K562 (cell line): Measurements from ENCODE around the gene GLRA1. TPM values are rescaled to one million over a fixed set of nuclear protein-coding genes. Genes with fewer than 3 reads are reported as not detected.

ENCODE experiments used
- CTBP1 ChIP-seq: fragments of 450-650 bp; IDR thresholded peaks from 2 replicates; pipeline ENCODE4 v1.6.1; 2016; ENCODE audit warnings: borderline replicate concordance
- KAT7 ChIP-seq: sonication (generic); formaldehyde crosslinking; IDR thresholded peaks from 2 replicates; pipeline ENCODE4 v1.8.0; 2022; ENCODE audit warnings: missing genetic modification reagents, mild to moderate bottlenecking, borderline replicate concordance
- MTF1 ChIP-seq: fragments of 250-450 bp; sonication (Bioruptor Pico); IDR thresholded peaks from 2 replicates; pipeline ENCODE4 v1.9.0; 2021; ENCODE audit warnings: moderate library complexity, mild to moderate bottlenecking, inconsistent platforms, borderline replicate concordance
- RERE ChIP-seq: sonication (generic); formaldehyde crosslinking; IDR thresholded peaks from 2 replicates; pipeline ENCODE4 v1.8.0; 2023; ENCODE audit warnings: missing genetic modification reagents, mild to moderate bottlenecking, borderline replicate concordance
- SETDB1 ChIP-seq: IDR thresholded peaks from one replicate; pipeline ENCODE4 v1.6.1; 2012; ENCODE audit warnings: low read length, control low read depth, inconsistent platforms
- VEZF1 ChIP-seq: fragments of 200-800 bp; sonication (Bioruptor generic); IDR thresholded peaks from 2 replicates; pipeline ENCODE4 v1.6.1; 2017; ENCODE audit warnings: missing genetic modification characterization, missing compliant biosample characterization
- ZNF253 ChIP-seq: fragments of 250-450 bp; sonication (Bioruptor Pico); conservative IDR thresholded peaks from 2 replicates; pipeline ENCODE4 v1.6.1; 2021; ENCODE audit warnings: mild to moderate bottlenecking
- polyA plus RNA-seq, 8 experiments: library from polyadenylated mRNA; depleted of rRNA in 4 of 8; stranded (reverse) in 5 of 8; unstranded in 3 of 8; fragments of >200 nt; fragmentation: Nextera tagmentation in 2 of 8; fragmentation: Illumina TruSeq in 1 of 8; extraction: Ambion mirVana in 2 of 8; extraction: Trizol in 1 of 8; gene quantifications; 2 replicates each; pipeline versions ENCODE4 v1.2.1 to v1.2.3, GENCODE V29; 2011 to 2014; ENCODE audit warnings: inconsistent platforms in 1 of 8, missing spikeins in 1 of 8
- total RNA-seq, 7 experiments: library from RNA; depleted of rRNA in 6 of 7; stranded (reverse); fragments of >200 nt in 6 of 7; fragmentation: Illumina TruSeq in 2 of 7; extraction: Trizol in 2 of 7; gene quantifications; 2 replicates each; pipeline versions ENCODE4 v1.2.1 to v1.2.3, GENCODE V29; 2011 to 2021; ENCODE audit warnings: low replicate concordance in 1 of 7

GLRA1 gene
- total and polyA plus RNA-seq, 9 of the 15 experiments (the other 6 are each of a cell fraction or from before 2014, with no cell fraction given) = not detected

- TF ChIP-seq VEZF1 = no peak
- TF ChIP-seq SETDB1 = no peak
- TF ChIP-seq CTBP1 = no peak
- TF ChIP-seq ZNF253 (CRISPR knock-in tag) = no peak
- TF ChIP-seq KAT7 (CRISPR knock-in tag) = no peak
- TF ChIP-seq MTF1 = no peak
- TF ChIP-seq RERE = no peak
Measured at GRCh38 chr5:151869843-151870242, 54.8 kb downstream of the GLRA1 start (continued).
